Measurements from ENCODE around the gene FAM227B.

- TF ChIP-seq CTCF (conservative IDR thresholded peaks at IDR 0.05 in 1 of 2, IDR thresholded peaks at IDR 0.05 in 1 of 2; ENCODE audit: low read depth in 1 of 2, low read length in 2 of 2) (no peak), EZH2 (IDR thresholded peaks at IDR 0.05; ENCODE audit: low read length, missing control alignments) (no peak)
Observed at GRCh38 chr15:49507261-49507660, 113.4 kb downstream of the FAM227B start.
